Urinary bladder (tissue), 2 donors: ENCODE data around the gene CNDP2. TPM values are rescaled to one million over a fixed set of nuclear protein-coding genes. Genes with fewer than 3 reads are reported as not detected.

Experiments used
- polyA plus RNA-seq: library from polyadenylated mRNA; stranded (reverse); fragments of 200-250 nt; gene quantifications from one replicate; pipeline ENCODE4 v1.2.3, GENCODE V29; 2013
- total RNA-seq: library from RNA; depleted of rRNA; stranded (reverse); fragments of >200 nt; gene quantifications from one replicate; pipeline ENCODE4 v1.2.3, GENCODE V29; 2014
- donor health status: healthy.

The CNDP2 gene
- total and polyA plus RNA-seq, 2 donors = 44.0 to 72.3 TPM

Other genes starting within 250 kb of the CNDP2 start
- 84.3 TPM for gene CYB5A, start 204.4 kb upstream of the CNDP2 start, total RNA-seq
- 220 TPM for gene CYB5A, start 204.4 kb upstream of the CNDP2 start, polyA plus RNA-seq
- gene C18orf63, start 180.5 kb upstream of the CNDP2 start, total RNA-seq = not detected
- not detected for gene C18orf63, start 180.5 kb upstream of the CNDP2 start, polyA plus RNA-seq
- gene DIPK1C, start 39.1 kb upstream of the CNDP2 start, total RNA-seq = 1.6 TPM
- gene DIPK1C, start 39.1 kb upstream of the CNDP2 start, polyA plus RNA-seq = 0.22 TPM
- gene CNDP1, start 38.1 kb downstream of the CNDP2 start, total RNA-seq = 0.16 TPM
- 0.20 TPM for gene CNDP1, start 38.1 kb downstream of the CNDP2 start, polyA plus RNA-seq
- gene ZNF407, start 101.5 kb downstream of the CNDP2 start, total RNA-seq = 40.8 TPM
- 5.9 TPM for gene ZNF407, start 101.5 kb downstream of the CNDP2 start, polyA plus RNA-seq